ENCODE measurements around the gene C9orf72. TPM values are rescaled to one million over a fixed set of nuclear protein-coding genes. Genes with fewer than 3 reads are reported as not detected.

C9orf72 gene
- total RNA-seq, 1 experiment from 2014 or later = 5.9 TPM

- H3K4me3 ChIP-seq (ENCODE audit: low read depth, low read length, poor library complexity, severe bottlenecking) = no peak overlapping the region
- no peak for DNase-seq (ENCODE audit: low spot score)
- H3K27me3 ChIP-seq (replicated peaks; ENCODE audit: insufficient read depth, low read depth, low read length, poor library complexity) = no peaks in the 10 kb centered on the region
- H3K9me3 ChIP-seq (ENCODE audit: low read depth, low read length, poor library complexity, severe bottlenecking) = no peaks in the 10 kb centered on the region
- no peak overlapping the region for H3K27ac ChIP-seq (ENCODE audit: low read depth, low read length, poor library complexity, severe bottlenecking)
- H3K36me3 ChIP-seq (ENCODE audit: insufficient read depth, low read length, poor library complexity, severe bottlenecking) = no peaks in the 10 kb centered on the region
- H3K4me1 ChIP-seq (ENCODE audit: insufficient read depth, low read length, poor library complexity, severe bottlenecking) = no peaks in the 10 kb centered on the region
- CTCF ChIA-PET = interaction anchor here (0.5 kb wide), 1 partner anchor 33 kb away, joined by 3 read pairs; no protein-coding TSS in a partner anchor
- BruUV-seq (replicated peaks) = no TSS peak
- intact Hi-C loops (cut with micrococcal nuclease; ENCODE audit: unreplicated experiment) = no loop called here
- TF ChIP-seq EZH2 (IDR thresholded peaks at IDR 0.05; ENCODE audit: borderline replicate concordance, low read depth, low read length, poor library complexity, severe bottlenecking) = no peak
- TF ChIP-seq CTCF (conservative IDR thresholded peaks at IDR 0.05; ENCODE audit: low read depth, low read length) = no peak
- POLR2A ChIA-PET (ENCODE audit: low non-redundant PET) = no interaction called here
These were observed 32.8 kb downstream of the C9orf72 start for GRCh38 chr9:27540502-27540901.

- Histone ChIP-seq H3K4me3 (ENCODE audit: low read depth, low read length, poor library complexity, severe bottlenecking) (no peak overlapping the region), H3K27me3 (replicated peaks; ENCODE audit: insufficient read depth, low read depth, low read length, poor library complexity) (no peaks in the 10 kb centered on the region), H3K4me1 (ENCODE audit: insufficient read depth, low read length, poor library complexity, severe bottlenecking) (no peaks in the 10 kb centered on the region), H3K27ac (ENCODE audit: low read depth, low read length, poor library complexity, severe bottlenecking) (no peak overlapping the region), H3K9me3 (ENCODE audit: low read depth, low read length, poor library complexity, severe bottlenecking) (no peaks in the 10 kb centered on the region), H3K36me3 (ENCODE audit: insufficient read depth, low read length, poor library complexity, severe bottlenecking) (no peaks in the 10 kb centered on the region)
- ChIA-PET POLR2A (ENCODE audit: low non-redundant PET) (no interaction called here), CTCF (no interaction called here)
- TF ChIP-seq CTCF (conservative IDR thresholded peaks at IDR 0.05; ENCODE audit: low read depth, low read length) (no peak), EZH2 (IDR thresholded peaks at IDR 0.05; ENCODE audit: borderline replicate concordance, low read depth, low read length, poor library complexity, severe bottlenecking) (no peak)
- DNase-seq (ENCODE audit: low spot score) = no peak
- no TSS peak for BruUV-seq (replicated peaks)
- intact Hi-C loops (cut with micrococcal nuclease; ENCODE audit: unreplicated experiment) = no loop called here
These were observed 33.5 kb downstream of the C9orf72 start for GRCh38 chr9:27539479-27540441.

GRCh38 chr9:27538647-27539046 is 34.6 kb downstream of the C9orf72 start:
- Histone ChIP-seq H3K36me3 (ENCODE audit: insufficient read depth, low read length, poor library complexity, severe bottlenecking) (no peaks in the 10 kb centered on the region), H3K27ac (ENCODE audit: low read depth, low read length, poor library complexity, severe bottlenecking) (no peak overlapping the region), H3K9me3 (ENCODE audit: low read depth, low read length, poor library complexity, severe bottlenecking) (no peaks in the 10 kb centered on the region), H3K4me1 (ENCODE audit: insufficient read depth, low read length, poor library complexity, severe bottlenecking) (no peaks in the 10 kb centered on the region), H3K27me3 (replicated peaks; ENCODE audit: insufficient read depth, low read depth, low read length, poor library complexity) (no peaks in the 10 kb centered on the region), H3K4me3 (ENCODE audit: low read depth, low read length, poor library complexity, severe bottlenecking) (no peak overlapping the region)
- TF ChIP-seq CTCF (conservative IDR thresholded peaks at IDR 0.05; ENCODE audit: low read depth, low read length) = no peak
- intact Hi-C loops (cut with micrococcal nuclease; ENCODE audit: unreplicated experiment) = no loop called here
- BruUV-seq (replicated peaks) = no TSS peak
- DNase-seq (ENCODE audit: low spot score) = no peak
- ChIA-PET CTCF (no interaction called here), POLR2A (ENCODE audit: low non-redundant PET) (no interaction called here)

All from A673 (cell line).